AG08396 (cell line): ENCODE data around the gene NR3C1.

Experiments
- DNase-seq: peaks from one replicate; pipeline ENCODE4 v3.0.0; 2012; ENCODE audit warnings: low spot score, mixed read lengths

Gene NR3C1

GRCh38 chr5:143234162-143234842 is 169.2 kb downstream of the NR3C1 start:
- DNase-seq, result no peak

- no peak for DNase-seq
Observed at GRCh38 chr5:143233031-143233430, 170.5 kb downstream of the NR3C1 start.

DNA sequence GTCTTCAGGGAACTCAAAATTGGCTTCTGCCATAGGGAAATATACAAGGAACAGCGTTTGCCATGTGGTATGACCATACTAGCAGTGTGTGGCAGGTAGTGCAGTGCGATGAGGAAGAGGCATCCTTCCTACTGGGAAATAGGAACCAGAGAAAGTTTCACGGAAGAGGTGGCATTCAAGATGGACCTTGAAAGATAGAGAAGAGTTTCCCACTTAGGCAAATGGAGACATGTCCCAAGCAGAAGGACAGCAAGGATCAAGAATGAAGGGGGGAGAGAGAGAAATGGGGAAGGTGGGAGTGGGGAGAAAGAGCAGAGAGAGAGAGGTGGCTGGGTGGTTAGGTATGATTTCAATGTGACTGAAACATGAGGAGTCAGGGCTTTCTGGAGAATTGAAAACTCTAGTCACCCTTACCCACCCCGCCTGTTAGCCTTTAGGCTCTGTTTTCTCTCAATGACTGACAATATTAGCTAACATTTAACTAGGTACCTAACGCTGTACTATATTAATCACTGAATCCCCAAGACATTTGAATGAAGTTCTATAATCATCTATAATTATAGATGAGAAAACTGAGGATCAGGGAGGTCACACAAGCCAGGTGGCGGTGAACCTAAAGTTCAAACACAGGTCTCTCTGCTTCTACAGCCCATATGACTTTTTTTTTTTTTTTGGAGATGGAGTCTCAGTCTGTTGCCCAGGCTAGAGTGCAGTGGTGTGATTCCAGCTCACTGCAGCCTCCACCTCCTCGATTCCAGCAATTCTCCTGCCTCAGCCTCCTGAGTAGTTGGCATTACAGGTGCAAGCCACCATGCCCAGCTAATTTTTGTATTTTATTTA is 171.3 kb downstream of the NR3C1 start:
- DNase-seq, result no peak

DNA sequence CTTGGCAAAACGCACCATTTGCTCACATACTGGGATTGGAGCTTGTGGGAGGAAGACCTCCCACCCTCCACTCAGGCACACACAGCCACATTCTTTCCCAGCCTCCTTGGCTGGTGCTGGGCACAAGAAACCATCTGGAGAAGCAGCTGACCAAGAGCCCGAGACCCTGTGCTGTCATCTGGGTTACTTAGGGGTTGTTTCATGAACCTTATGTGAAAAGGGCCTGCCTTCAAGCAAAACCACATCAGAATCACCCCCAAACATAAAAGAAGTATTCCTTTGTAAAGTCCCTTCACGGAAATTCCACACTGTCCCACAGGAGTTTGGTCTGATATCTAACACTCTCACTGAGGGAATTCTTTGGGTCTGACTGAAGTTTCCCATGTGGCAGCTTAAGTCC is 172.1 kb downstream of the NR3C1 start:
- no peak for DNase-seq

- DNase-seq, result no peak
Observed at GRCh38 chr5:143230676-143230996, 172.8 kb downstream of the NR3C1 start.

GRCh38 chr5:143229896-143230675 is 173.4 kb downstream of the NR3C1 start:
- DNase-seq, result no peak

DNA sequence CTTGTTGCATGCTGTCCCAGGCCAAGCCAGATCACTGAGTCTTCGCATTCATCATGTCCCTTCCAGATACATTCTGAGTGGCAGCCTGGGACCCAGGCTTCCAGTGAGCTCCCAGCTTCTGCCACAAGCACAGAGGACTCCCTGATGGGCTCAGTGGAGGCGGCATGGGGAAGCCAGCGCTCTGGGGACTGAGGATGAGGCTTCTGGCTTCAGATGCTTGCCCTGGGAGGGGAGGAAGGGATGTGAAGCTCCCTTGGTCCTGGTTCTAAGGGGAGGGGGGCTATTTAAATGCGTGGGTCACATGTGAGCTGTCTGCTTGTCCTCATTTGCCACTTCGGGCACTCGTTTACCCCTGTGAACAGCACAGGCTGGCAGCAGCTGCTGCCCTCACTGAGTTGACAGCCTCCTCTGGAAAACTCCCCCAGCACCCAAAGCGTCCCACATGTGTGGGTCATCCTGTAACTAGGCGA is 174.0 kb downstream of the NR3C1 start:
- no peak for DNase-seq

- DNase-seq, result no peak
Observed at GRCh38 chr5:143228597-143229293, 174.7 kb downstream of the NR3C1 start.
